Activated CD4-positive, alpha-beta T cell treated with anti-CD3 and anti-CD28 coated beads, Interleukin-2, amount 10 ng/mL, durations not matched to agents 24 days and 14 days (primary cell): ENCODE measurements around the gene EIF2B1. TPM values are rescaled to one million over a fixed set of nuclear protein-coding genes. Genes with fewer than 3 reads are reported as not detected.
"Not testable (repeated sequence)": the region's sequence is repeated elsewhere in the genome, so short reads cannot be mapped to it uniquely, and the experiment has no call there.

Source experiments
- DNase-seq: peaks from one replicate; pipeline ENCODE4 v3.0.0; 2022
- H3K27ac Mint-ChIP-seq: one replicate; pipeline ENCODE4 v1.8.0; 2022; ENCODE audit warnings: mild to moderate bottlenecking, mixed read lengths
- H3K27me3 Mint-ChIP-seq: one replicate; pipeline ENCODE4 v1.8.0; 2022; ENCODE audit warnings: mixed read lengths
- H3K36me3 Mint-ChIP-seq: one replicate; pipeline ENCODE4 v1.8.0; 2022; ENCODE audit warnings: low read depth, mild to moderate bottlenecking, mixed read lengths
- H3K4me1 Mint-ChIP-seq: one replicate; pipeline ENCODE4 v1.8.0; 2021; ENCODE audit warnings: mixed read lengths
- H3K4me3 Mint-ChIP-seq: one replicate; pipeline ENCODE4 v1.8.0; 2022; ENCODE audit warnings: mild to moderate bottlenecking, moderate library complexity, mixed read lengths
- H3K9me3 Mint-ChIP-seq: one replicate; pipeline ENCODE4 v1.8.0; 2021; ENCODE audit warnings: mixed read lengths
- intact Hi-C: fragments of 100-400 bp; cut with micrococcal nuclease; formaldehyde crosslinking; loops from one replicate; pipeline ENCODE4 v1.15.1; 2023
- total RNA-seq: library from RNA; stranded (reverse); gene quantifications from 2 replicates; pipeline ENCODE4 v1.2.3, GENCODE V29; 2022

The EIF2B1 gene
- total RNA-seq, 1 donor from 2014 or later = 81.5 TPM

DNA sequence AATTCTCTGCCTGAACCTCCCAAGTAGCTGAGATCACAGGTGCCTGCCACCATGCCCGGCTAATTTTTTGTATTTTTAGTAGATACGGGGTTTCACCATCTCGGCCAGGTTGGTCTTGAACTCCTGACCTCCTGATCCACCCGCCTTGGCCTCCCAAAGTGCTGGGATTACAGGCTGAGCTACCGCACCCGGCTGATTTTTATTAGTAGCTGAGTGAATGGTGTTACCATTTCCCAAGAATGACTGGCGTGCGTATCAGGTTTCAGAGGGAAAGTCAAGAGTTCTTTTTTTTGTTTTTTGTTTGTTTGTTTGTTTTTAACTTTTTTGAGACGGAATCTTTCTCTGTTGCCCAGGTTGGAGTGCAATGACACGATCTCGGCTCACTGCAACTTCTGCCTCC is 30.0 kb downstream of the EIF2B1 start:
- intact Hi-C loops, H3K27me3 Mint-ChIP-seq, H3K9me3 Mint-ChIP-seq, DNase-seq: not testable (repeated sequence)
- H3K27ac Mint-ChIP-seq = peak overlapping the region; percentile 15
- H3K4me3 Mint-ChIP-seq = peak overlapping the region; percentile 93
- peaks cover 56% of the 10 kb centered on the region for H3K36me3 Mint-ChIP-seq
- peaks cover 21% of the 10 kb centered on the region for H3K4me1 Mint-ChIP-seq

- DNase-seq = peak; percentile 72
- Mint-ChIP-seq H3K27me3 (no peaks in the 10 kb centered on the region), H3K36me3 (peaks cover 52% of the 10 kb centered on the region), H3K9me3 (no peaks in the 10 kb centered on the region), H3K27ac (peak overlapping the region; percentile 94), H3K4me1 (peaks cover 20% of the 10 kb centered on the region), H3K4me3 (peak overlapping the region; percentile 93)
- intact Hi-C loops = loop anchor here (1.0 kb wide), 1 partner anchor 31 kb away; the partner anchor contains the start of genes EIF2B1 and GTF2H3
Observed at GRCh38 chr12:123602651-123603195, 30.8 kb downstream of the EIF2B1 start.

DNA sequence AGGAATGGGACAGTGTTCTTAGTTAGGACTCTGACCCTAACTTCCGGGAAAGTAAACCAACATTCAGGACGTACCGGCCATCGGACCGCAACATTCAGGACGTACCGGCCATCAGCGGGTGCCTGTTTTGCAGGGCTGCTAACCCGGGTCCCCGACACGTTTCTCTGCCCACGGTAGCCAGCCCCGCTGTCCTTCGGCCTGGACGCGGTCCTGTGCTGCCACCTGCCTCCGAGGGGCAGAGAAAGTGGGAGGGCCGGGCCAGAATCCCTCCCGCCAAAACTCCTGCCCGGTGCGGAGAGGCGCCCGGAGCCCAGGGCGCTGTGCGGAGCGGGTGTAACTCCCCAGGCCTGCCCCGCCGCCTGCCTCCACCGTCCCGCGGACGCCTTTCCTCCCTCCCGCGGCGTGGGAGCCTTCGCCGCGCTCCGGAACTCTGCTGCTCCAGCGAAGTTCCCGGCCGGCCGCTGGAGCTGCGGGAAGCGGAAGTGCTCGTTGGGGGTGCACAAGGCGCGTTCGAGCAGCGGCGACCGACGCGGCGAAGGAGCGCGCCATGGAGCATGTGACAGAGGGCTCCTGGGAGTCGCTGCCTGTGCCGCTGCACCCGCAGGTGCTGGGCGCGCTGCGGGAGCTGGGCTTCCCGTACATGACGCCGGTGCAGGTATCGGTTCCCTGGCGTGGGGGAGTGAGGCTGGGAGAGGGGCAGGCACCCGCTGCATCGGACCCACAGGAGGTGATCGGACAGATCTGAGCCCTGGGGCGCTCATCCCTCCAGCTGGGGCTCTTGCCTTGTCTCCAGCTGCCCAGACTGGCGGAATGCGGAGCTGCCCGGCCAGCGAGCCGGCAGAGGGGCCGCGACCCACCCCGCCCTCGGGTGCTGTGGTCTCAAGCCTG is 31.6 kb downstream of the EIF2B1 start, which contains the start of gene DDX55:
DDX55 (plus strand) TSS at position 498 of the 888 bp plus-strand sequence; CDS start at position 548, 50 bp downstream.
- intact Hi-C loops = loop anchor here (1.0 kb wide), 1 partner anchor 31 kb away; the partner anchor contains the start of genes EIF2B1 and GTF2H3
- H3K27me3 Mint-ChIP-seq = no peaks in the 10 kb centered on the region
- H3K4me1 Mint-ChIP-seq = peaks cover 19% of the 10 kb centered on the region
- H3K4me3 Mint-ChIP-seq = peak within 1 kb of the TSS; percentile 93
- peak; percentile 96 for DNase-seq
- peak within 1 kb of the TSS; percentile 94 for H3K27ac Mint-ChIP-seq
- no peaks in the 10 kb centered on the region for H3K9me3 Mint-ChIP-seq
- H3K36me3 Mint-ChIP-seq = peaks cover 50% of the 10 kb centered on the region

- peaks cover 18% of the 10 kb centered on the region for H3K4me1 Mint-ChIP-seq
- H3K9me3 Mint-ChIP-seq = no peaks in the 10 kb centered on the region
- DNase-seq = no peak
- H3K4me3 Mint-ChIP-seq = peak overlapping the region; percentile 52
- no peaks in the 10 kb centered on the region for H3K27me3 Mint-ChIP-seq
- H3K27ac Mint-ChIP-seq = no peak overlapping the region
- peaks cover 53% of the 10 kb centered on the region for H3K36me3 Mint-ChIP-seq
- intact Hi-C loops = no loop called here
Observed at GRCh38 chr12:123599721-123600120, 33.8 kb downstream of the EIF2B1 start.

DNA sequence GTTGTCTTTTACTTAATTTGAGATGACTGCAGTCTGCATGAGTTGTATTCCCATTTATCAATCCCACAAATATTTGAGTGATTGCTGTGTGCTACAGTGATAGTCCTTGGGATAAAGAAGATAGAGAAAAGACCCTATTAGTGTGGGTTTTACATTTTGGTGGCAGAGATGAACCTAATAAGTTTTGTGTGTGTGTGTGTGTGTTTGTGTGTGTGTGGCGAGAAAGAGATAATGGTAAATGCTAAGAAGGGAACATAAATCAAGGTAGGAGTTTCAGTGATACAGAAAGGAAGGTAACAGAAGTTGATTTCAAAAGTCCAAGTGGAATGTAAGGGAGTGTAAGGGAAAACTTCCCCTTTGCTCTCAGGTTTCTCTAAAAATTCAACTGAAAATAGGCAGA is 34.2 kb downstream of the EIF2B1 start:
- H3K36me3 Mint-ChIP-seq = peaks cover 50% of the 10 kb centered on the region
- H3K9me3 Mint-ChIP-seq = no peaks in the 10 kb centered on the region
- intact Hi-C loops = no loop called here
- H3K4me3 Mint-ChIP-seq = peak overlapping the region; percentile 22
- H3K27ac Mint-ChIP-seq = peak overlapping the region; percentile 61
- no peak for DNase-seq
- H3K4me1 Mint-ChIP-seq = peaks cover 18% of the 10 kb centered on the region
- H3K27me3 Mint-ChIP-seq = no peaks in the 10 kb centered on the region

DNA sequence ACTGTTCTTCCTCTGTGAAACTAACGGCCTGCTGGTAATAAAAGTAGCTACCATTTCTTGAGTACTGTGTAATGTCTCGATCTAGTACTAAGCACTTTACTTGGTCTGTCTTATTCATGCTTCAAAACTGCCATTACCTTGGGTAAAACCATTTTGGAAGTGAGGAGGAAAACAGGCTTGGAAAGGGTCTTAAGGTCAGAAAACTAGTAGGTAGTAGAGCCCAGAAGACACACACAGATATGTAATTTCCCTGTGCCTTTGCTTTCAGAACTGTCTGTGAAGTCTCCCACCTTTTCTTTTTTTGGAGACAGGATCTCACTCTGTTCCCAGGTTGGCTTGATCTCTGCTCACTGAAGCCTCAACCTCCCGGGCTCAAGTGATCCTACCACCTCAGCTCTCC is 35.0 kb downstream of the EIF2B1 start:
- Mint-ChIP-seq H3K9me3 (no peaks in the 10 kb centered on the region), H3K27ac (peak overlapping the region; percentile 61), H3K4me1 (peaks cover 18% of the 10 kb centered on the region), H3K27me3 (no peaks in the 10 kb centered on the region), H3K4me3 (no peak overlapping the region), H3K36me3 (peaks cover 47% of the 10 kb centered on the region)
- no peak for DNase-seq
- intact Hi-C loops = no loop called here

DNA sequence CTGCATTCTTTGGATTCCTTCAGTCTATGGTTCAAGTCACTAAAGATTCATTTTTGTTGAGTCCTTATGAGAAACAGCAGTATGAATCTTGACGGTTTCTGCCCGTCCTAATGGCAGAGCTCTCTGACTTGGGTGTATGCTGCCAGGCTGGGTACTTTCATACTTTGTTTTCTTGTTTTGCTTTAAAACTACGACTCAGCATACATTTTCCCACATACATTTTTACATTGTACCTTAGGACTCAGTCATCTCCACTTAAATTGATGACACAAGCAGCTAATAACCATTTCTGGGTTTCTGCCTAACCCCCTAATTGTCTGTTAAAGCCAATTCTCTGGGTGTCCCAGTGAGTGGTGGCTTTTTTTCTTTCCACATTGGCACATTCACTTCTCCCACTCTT is 36.4 kb downstream of the EIF2B1 start:
- Mint-ChIP-seq H3K4me3 (no peak overlapping the region), H3K4me1 (peaks cover 13% of the 10 kb centered on the region), H3K27me3 (no peaks in the 10 kb centered on the region), H3K9me3 (no peaks in the 10 kb centered on the region), H3K36me3 (peaks cover 48% of the 10 kb centered on the region), H3K27ac (no peak overlapping the region)
- intact Hi-C loops = no loop called here
- no peak for DNase-seq

GRCh38 chr12:123595729-123596128 is 37.8 kb downstream of the EIF2B1 start:
- H3K27ac Mint-ChIP-seq = no peak overlapping the region
- peaks cover 58% of the 10 kb centered on the region for H3K36me3 Mint-ChIP-seq
- H3K4me1 Mint-ChIP-seq = peaks cover 16% of the 10 kb centered on the region
- H3K9me3 Mint-ChIP-seq = no peaks in the 10 kb centered on the region
- H3K4me3 Mint-ChIP-seq = no peak overlapping the region
- H3K27me3 Mint-ChIP-seq = no peaks in the 10 kb centered on the region
- no peak for DNase-seq
- intact Hi-C loops = no loop called here

DNA sequence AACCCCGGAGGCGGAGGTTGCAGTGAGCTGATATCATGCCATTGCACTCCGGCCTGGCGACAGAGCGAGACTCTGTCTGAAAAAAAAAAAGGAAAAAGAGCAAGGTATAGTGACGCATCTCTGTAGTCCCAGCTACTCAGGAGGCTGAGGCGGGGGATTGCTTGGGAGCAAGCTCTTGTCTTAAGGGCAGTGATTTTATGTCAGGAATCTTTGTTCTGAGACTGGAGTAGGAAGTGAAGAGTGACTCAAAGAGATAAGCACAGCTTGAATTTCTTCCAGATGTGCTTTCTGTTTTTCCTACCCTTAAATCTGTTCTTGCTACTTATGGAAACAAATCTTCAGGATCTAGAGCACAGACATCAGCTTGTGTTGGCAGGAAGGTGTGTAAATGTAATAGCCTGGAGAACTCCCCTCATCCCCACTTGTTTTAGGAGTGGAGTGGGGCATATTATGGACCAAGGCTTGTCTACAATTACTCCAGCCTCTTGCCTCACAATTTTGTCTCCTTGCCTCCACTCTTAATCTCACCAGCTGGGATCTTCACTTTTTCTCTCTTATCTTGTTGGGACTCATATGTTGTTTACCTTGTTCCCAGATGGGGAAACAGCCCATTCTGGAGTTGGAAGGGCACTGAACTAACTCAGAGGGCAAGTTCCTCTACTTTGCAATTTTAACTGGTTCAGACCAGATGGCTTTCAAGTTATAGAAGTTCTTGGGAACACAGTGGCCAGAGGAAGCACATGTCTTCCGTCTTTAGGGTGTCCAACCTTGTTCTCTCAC is 41.6 kb downstream of the EIF2B1 start:
- intact Hi-C loops = no loop called here
- H3K4me3 Mint-ChIP-seq = no peak overlapping the region
- peaks cover 58% of the 10 kb centered on the region for H3K36me3 Mint-ChIP-seq
- peaks cover 26% of the 10 kb centered on the region for H3K4me1 Mint-ChIP-seq
- H3K27ac Mint-ChIP-seq = peak overlapping the region; percentile 51
- H3K27me3 Mint-ChIP-seq = no peaks in the 10 kb centered on the region
- DNase-seq = no peak
- H3K9me3 Mint-ChIP-seq = no peaks in the 10 kb centered on the region

DNA sequence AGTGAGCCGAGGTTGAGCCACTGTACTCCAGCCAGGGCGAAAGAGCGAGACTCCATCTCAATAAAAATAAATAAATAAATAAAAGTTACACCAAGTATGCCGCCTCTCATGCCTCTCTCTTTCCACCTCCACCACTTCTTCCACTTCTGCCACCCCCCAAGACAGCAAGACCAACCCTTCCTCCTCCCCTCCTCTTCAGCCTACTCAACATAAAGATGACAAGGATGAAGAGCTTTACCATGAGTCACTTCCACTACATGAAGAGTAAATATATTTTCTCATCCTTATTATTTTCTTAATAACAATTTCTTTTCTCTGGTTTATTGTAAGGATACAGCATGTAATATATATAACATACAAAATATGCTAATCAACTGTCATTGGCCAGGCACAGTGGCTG is 52.7 kb downstream of the EIF2B1 start:
- H3K4me3 Mint-ChIP-seq = no peak overlapping the region
- intact Hi-C loops = loop anchor here (5.0 kb wide), 3 partner anchors 132 to 598 kb away; partner anchors contain the start of genes ARL6IP4 and ATP6V0A2
- no peaks in the 10 kb centered on the region for H3K9me3 Mint-ChIP-seq
- H3K27ac Mint-ChIP-seq = no peak overlapping the region
- H3K27me3 Mint-ChIP-seq = no peaks in the 10 kb centered on the region
- no peak for DNase-seq
- H3K36me3 Mint-ChIP-seq = peaks cover 2% of the 10 kb centered on the region
- H3K4me1 Mint-ChIP-seq = peaks cover 25% of the 10 kb centered on the region

DNA sequence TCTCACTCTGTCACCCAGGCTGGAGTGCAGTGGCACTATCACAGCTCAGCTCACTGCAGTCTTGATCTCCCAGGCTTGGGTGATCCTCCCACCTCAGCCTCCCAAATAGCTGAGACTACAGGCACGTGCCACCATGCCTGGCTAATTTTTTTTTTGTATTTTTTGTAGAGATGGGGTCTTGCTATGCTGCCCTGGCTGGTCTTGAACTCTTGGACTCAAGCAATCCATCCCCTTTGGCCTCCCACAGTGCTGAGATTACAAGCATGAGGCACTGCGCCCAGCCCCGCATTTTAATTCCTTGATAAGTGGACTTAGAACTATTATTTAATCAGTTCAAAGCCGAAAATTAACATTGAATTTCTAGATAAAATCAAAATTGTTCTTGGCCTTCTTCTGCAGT is 54.7 kb downstream of the EIF2B1 start:
- peaks cover 18% of the 10 kb centered on the region for H3K4me1 Mint-ChIP-seq
- H3K9me3 Mint-ChIP-seq, DNase-seq, intact Hi-C loops, H3K27ac Mint-ChIP-seq, H3K27me3 Mint-ChIP-seq, H3K36me3 Mint-ChIP-seq, H3K4me3 Mint-ChIP-seq: not testable (repeated sequence)

- peaks cover 16% of the 10 kb centered on the region for H3K4me1 Mint-ChIP-seq
- no peaks in the 10 kb centered on the region for H3K9me3 Mint-ChIP-seq
- no peak overlapping the region for H3K4me3 Mint-ChIP-seq
- peaks cover 2% of the 10 kb centered on the region for H3K27me3 Mint-ChIP-seq
- no peak for DNase-seq
- no peaks in the 10 kb centered on the region for H3K36me3 Mint-ChIP-seq
- intact Hi-C loops = no loop called here
- H3K27ac Mint-ChIP-seq = no peak overlapping the region
Observed at GRCh38 chr12:123578243-123578642, 55.2 kb downstream of the EIF2B1 start.

- Mint-ChIP-seq H3K27me3 (peaks cover 2% of the 10 kb centered on the region), H3K4me1 (peaks cover 5% of the 10 kb centered on the region), H3K27ac (no peak overlapping the region), H3K36me3 (no peaks in the 10 kb centered on the region), H3K9me3 (no peaks in the 10 kb centered on the region), H3K4me3 (no peak overlapping the region)
- intact Hi-C loops = no loop called here
- no peak for DNase-seq
Observed at GRCh38 chr12:123576611-123577010, 56.9 kb downstream of the EIF2B1 start.
